OCI-LY7 (cell line): ENCODE results near the gene LRRC40.

Source experiments
- CTCF ChIP-seq: fragments of 200-600 bp; sonication (generic); conservative IDR thresholded peaks from 2 replicates; pipeline ENCODE4 v1.5.1; 2014; ENCODE audit warnings: mild to moderate bottlenecking, antibody characterized with exemption, low read length, moderate library complexity, mixed read lengths
- EZH2phosphoT487 ChIP-seq: fragments of 200-600 bp; sonication (generic); IDR thresholded peaks from 2 replicates; pipeline ENCODE4 v1.6.1; 2018; ENCODE audit warnings: low read depth, borderline replicate concordance, mild to moderate bottlenecking, mixed run types, antibody characterized with exemption, low read length, moderate library complexity, mixed read lengths

GRCh38 chr1:70248729-70249128 lies 43.4 kb upstream of the LRRC40 start:
- TF ChIP-seq CTCF (no peak), EZH2phosphoT487 (no peak)
